ENCODE measurements around the gene GALNT9.
"Not testable (repeated sequence)": the region's sequence is repeated elsewhere in the genome, so short reads cannot be mapped to it uniquely, and the experiment has no call there.

GALNT9 gene

DNA sequence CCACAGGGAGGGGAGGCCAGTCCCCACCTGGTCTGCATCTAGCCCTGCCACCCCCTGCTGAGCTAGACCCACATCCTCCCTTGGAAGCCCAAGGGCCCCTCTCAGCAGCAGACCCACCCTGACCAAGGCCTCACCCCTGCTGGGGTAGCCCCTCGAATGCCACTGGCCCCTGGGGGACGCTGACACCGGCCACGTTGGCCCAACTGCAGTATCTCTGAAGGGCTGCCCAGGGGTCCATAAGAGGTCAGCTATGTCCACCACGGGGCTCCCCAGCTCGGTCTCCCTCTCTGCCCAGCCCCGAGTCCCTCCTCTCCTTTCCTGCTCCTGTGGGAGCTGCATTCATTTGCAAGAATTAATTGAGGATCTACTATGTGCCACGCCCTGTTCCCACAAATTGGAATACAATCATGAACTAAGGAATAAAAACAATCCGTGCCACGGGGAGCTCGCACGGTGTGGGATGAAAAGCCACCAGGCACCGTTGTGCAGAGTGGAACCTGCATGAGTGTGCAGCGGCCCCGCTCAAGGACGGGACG is 71.4 kb downstream of the GALNT9 start:
- no peak for DNase-seq (ENCODE audit: insufficient read length, low spot score)
- TF ChIP-seq CTCF (IDR thresholded peaks at IDR 0.05; ENCODE audit: insufficient read depth, missing control alignments): no peak
- no peak for FAIRE-seq

GRCh38 chr12:132257206-132257954 is 72.0 kb downstream of the GALNT9 start:
- no peak for DNase-seq (ENCODE audit: insufficient read length, low spot score)
- FAIRE-seq: no peak

DNA sequence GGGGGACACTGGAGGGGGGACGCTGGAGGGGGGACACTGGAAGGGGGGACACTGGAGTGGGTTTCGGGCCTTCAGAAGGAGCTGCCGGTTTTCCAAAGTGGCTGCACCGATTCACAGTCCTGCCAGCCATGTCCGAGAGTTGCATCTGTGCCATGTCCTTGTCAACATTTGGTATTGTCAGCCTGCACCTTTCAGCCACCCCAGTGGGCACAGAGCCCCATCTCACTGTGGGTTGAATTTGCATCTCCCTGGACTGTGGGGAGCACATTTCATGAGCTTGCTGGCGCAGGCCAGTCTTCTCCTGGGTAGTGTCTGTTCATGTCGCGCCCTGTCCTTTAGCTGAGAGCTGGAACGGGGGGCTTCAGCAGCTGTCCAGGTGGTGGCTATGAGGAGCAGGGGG is 72.7 kb downstream of the GALNT9 start:
- TF ChIP-seq CTCF (IDR thresholded peaks at IDR 0.05; ENCODE audit: insufficient read depth, missing control alignments): no peak
- no peak for FAIRE-seq
- DNase-seq (ENCODE audit: insufficient read length, low spot score): no peak

More at GRCh38 chr12:132257206-132257954, 72.0 kb downstream of the GALNT9 start:
- no peak for TF ChIP-seq CTCF (IDR thresholded peaks at IDR 0.05; ENCODE audit: insufficient read depth, missing control alignments)

DNA sequence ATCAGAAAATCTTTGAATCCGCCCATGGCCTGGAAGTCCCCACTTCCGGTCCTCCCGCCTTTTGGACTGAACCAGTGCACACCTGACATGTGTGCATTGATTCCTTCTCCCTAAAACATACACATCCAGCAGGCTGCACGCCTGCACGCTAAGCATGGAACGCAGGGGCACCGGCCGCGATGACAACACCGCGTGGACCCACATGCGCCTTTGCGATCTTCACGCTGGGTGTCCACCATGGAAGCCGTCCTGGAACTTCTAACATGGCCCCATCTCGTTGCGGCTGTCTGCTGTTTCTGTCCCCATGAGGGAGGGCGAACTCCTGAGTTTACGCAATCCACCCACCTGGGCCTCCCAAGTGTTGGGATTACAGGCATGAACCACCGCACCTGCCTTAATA is 73.7 kb downstream of the GALNT9 start:
- FAIRE-seq (no peak), DNase-seq (ENCODE audit: insufficient read length, low spot score) (no peak)
- TF ChIP-seq CTCF (IDR thresholded peaks at IDR 0.05; ENCODE audit: insufficient read depth, missing control alignments): no peak

- TF ChIP-seq CTCF (IDR thresholded peaks at IDR 0.05; ENCODE audit: insufficient read depth, missing control alignments): no peak
- no peak for FAIRE-seq
- DNase-seq (ENCODE audit: insufficient read length, low spot score): no peak
These were observed 75.5 kb downstream of the GALNT9 start for GRCh38 chr12:132253698-132254480.

DNA sequence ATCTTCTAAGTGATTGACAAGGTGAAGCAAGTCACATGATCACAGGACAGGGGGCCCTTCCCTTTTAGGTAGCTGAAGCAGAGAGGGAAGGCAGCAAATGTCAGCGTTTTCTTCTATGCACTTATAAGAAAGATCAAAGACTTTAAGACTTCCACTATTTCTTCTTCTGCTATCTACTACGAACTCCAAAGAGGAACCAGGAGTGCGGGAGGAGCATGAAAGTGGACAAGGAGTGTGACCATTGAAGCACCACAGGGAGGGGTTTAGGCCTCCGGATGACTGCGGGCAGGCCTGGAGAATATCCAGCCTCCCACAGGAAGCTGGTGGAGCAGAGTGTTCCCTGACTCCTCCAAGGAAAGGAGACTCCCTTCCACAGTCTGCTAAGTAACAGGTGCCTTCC is 76.4 kb downstream of the GALNT9 start:
- not testable (repeated sequence) for FAIRE-seq; DNase-seq (ENCODE audit: insufficient read length, low spot score)

DNA sequence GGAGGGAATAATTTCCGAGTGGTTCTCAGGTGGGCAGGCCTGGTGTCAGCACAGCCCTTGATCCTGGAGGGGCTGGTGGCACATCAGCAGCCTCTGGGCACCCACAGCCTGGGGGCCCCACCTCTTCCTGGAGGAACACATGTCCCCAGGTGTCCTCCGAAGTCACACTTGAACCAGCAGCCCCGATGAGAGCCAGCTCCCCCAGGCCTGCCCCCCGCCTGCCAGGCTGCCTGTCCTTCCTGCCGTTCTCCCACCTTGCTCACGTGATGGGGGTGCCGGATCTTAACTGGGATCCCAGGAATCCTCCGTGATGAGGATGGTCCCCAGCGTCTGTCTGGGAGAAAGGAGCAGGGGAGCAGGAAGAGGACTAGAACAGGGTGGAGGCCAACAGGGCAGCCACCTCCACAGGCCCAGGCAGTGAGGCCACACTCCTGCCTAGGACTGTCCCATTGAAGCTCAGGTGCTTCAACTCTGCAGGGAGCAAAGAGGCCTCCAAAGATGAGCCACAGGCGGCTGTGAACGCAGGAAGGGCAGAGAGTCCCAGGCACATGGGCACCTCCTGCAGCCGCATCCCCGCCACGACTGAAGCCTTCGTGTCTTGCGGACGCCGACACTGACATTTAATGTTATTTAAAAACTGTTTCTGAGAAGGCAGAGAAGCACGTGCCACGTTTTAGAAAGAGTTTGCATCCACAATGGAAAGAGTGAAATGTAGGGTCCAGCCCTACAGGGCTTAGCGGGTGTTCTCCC is 77.5 kb downstream of the GALNT9 start:
- TF ChIP-seq CTCF (IDR thresholded peaks at IDR 0.05; ENCODE audit: insufficient read depth, missing control alignments): no peak
- FAIRE-seq (no peak), DNase-seq (ENCODE audit: insufficient read length, low spot score) (no peak)
